ENCODE results near the gene CDCP2.

CDCP2 gene

DNA sequence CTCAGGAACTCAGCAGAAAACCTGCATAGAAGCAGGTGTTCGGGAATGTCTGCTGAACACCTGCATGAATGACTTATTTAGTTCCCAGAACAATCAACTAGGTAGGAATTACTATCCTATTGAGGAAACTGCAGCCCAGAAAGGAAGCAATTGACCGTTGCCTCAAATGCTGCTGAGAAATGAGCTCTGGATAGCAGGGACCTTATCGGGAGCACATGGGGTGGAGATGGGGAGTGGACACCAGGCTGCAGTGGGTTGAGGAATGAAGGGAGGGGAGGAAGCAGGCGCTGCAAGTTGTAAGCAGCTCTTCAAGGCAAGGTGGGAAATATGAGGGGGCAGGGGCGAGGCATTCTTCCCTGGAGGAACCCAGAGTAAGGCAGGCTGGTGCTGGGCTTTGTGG lies 10.8 kb upstream of the CDCP2 start:
- Histone ChIP-seq H3K4me3 (no peak overlapping the region), H3K27ac (no peak overlapping the region), H3K36me3 (ENCODE audit: insufficient read depth, low read length) (no peaks in the 10 kb centered on the region), H3K9me3 (ENCODE audit: low read depth, low read length) (no peaks in the 10 kb centered on the region), H3K9ac (ENCODE audit: insufficient read length) (no peak overlapping the region)
- DNase-seq (ENCODE audit: low read depth, low spot score), result no peak
- TF ChIP-seq POLR2AphosphoS5 (IDR thresholded peaks at IDR 0.05; ENCODE audit: borderline replicate concordance, low read depth, low read length) (no peak), FOXP2 (optimal IDR thresholded peaks at IDR 0.05; ENCODE audit: control extremely low read depth, extremely low read length, insufficient read depth) (no peak), EZH2 (IDR thresholded peaks at IDR 0.05) (no peak)

DNA sequence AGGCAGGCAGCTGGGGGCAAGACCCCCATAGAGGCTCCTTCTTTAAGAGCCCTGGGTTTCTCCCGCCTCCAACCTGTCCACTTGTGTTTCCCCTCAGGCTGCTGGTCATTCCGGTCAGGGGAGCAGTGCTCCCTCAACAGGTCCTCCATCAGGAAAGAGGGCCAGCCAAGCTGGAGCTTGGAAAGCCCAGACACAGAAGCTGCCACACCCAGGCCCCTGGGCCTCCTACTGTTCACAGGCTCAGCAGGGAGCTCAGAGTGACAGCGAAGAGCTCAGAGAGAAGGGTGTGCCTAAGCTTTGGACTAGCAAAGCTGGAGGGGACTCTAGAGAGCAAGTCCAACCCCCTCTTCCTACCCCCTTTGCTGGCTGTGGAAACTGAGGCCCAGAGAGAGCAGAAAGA lies 10.3 kb upstream of the CDCP2 start:
- TF ChIP-seq POLR2AphosphoS5 (IDR thresholded peaks at IDR 0.05; ENCODE audit: borderline replicate concordance, low read depth, low read length), result no peak
- no peak for TF ChIP-seq FOXP2 (optimal IDR thresholded peaks at IDR 0.05; ENCODE audit: control extremely low read depth, extremely low read length, insufficient read depth)
- no peak for TF ChIP-seq EZH2 (IDR thresholded peaks at IDR 0.05)
- Histone ChIP-seq H3K4me3 (no peak overlapping the region), H3K36me3 (ENCODE audit: insufficient read depth, low read length) (no peaks in the 10 kb centered on the region), H3K27ac (no peak overlapping the region), H3K9ac (ENCODE audit: insufficient read length) (no peak overlapping the region), H3K9me3 (ENCODE audit: low read depth, low read length) (no peaks in the 10 kb centered on the region)
- DNase-seq (ENCODE audit: low read depth, low spot score), result no peak

DNA sequence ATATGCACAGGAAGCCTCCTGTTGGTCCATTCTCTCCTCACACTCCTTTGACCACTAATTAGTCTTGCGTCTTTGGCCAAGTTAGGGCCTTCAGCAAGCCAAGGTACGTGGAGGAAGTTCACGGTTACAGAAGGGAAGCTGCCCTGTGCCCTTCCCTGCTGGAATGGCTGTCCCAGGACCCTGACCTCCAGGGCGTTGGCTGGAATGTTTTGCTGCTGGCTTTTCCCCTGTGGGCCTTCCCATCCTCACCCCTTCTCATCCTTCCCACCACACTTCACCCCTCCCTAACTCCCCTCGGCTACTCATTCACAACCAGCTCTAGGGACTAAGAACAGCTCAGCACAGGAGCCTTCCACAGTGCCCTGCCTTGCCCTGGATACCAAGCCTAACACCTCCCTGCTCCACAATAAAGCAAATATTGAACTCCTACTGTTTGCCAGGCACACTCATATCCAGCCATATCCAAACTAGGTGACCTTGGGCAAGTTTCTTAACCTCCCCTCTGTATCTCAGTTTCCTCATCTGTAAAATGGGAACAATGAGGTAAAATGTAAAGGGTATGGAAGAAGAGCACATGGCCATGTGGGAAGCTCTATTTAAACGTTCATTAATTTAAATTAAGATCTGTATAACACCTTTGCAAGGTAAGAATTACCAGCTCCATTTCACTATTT lies 8.8 kb upstream of the CDCP2 start:
- no peak overlapping the region for H3K4me3 ChIP-seq
- H3K36me3 ChIP-seq (ENCODE audit: insufficient read depth, low read length), result no peaks in the 10 kb centered on the region
- no peak for TF ChIP-seq EZH2 (IDR thresholded peaks at IDR 0.05)
- TF ChIP-seq FOXP2 (optimal IDR thresholded peaks at IDR 0.05; ENCODE audit: control extremely low read depth, extremely low read length, insufficient read depth), result no peak
- no peak for TF ChIP-seq POLR2AphosphoS5 (IDR thresholded peaks at IDR 0.05; ENCODE audit: borderline replicate concordance, low read depth, low read length)
- DNase-seq (ENCODE audit: low read depth, low spot score), result no peak
- H3K27ac ChIP-seq, result no peak overlapping the region
- H3K9me3 ChIP-seq (ENCODE audit: low read depth, low read length), result no peaks in the 10 kb centered on the region
- H3K9ac ChIP-seq (ENCODE audit: insufficient read length), result no peak overlapping the region

DNA sequence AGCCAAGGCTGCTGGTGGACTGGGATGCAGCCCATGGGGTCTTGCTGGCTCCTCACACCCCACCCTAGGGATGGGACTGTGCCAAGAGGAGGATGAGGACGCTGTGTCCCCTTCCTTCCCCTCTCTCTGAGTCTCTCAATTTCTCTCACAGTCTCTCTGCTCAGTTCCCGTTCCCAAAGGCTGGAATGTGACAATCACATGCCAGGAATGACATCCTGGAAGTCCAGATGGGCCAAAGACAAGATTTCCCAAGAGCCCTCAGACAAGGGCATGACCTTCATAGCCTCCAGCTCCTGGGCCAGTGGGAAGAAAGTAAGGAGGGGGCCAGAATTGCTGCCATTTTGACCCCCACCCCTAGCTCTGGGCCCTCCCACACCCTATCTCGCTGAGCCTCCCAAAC lies 7.6 kb upstream of the CDCP2 start:
- Histone ChIP-seq H3K36me3 (ENCODE audit: insufficient read depth, low read length) (no peaks in the 10 kb centered on the region), H3K27ac (no peak overlapping the region), H3K9ac (ENCODE audit: insufficient read length) (no peak overlapping the region), H3K4me3 (no peak overlapping the region), H3K9me3 (ENCODE audit: low read depth, low read length) (no peaks in the 10 kb centered on the region)
- DNase-seq (ENCODE audit: low read depth, low spot score), result no peak
- TF ChIP-seq EZH2 (IDR thresholded peaks at IDR 0.05) (no peak), POLR2AphosphoS5 (IDR thresholded peaks at IDR 0.05; ENCODE audit: borderline replicate concordance, low read depth, low read length) (no peak), FOXP2 (optimal IDR thresholded peaks at IDR 0.05; ENCODE audit: control extremely low read depth, extremely low read length, insufficient read depth) (no peak)

DNA sequence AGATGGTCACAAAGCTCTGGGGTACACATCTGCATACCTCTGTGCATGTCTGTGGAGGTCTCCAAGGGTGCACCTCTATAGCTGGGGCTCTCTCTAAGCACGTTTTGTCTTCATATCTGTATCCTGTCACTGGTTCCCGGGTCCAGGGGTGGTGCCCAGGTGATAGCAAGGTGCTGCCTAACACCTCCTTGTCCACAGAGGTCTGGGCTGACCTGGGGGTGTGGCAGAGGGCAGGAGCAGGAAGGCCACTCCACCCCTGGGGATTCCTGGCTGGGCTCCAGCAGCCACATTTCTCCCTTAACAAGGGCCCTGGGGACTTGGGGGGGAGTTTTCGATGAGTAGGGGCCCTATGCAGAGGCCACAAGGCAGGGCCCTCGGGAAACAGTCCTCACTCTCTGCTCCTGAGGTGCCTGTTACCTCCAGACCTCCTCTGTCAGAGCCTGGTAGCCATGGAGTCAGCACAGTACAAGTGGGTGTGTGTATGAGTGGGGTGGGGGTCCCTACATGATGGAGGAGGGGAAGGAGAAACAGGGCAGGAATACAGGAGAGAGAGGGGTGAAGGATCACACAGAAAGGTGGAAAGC lies 7.0 kb upstream of the CDCP2 start:
- Histone ChIP-seq H3K9ac (ENCODE audit: insufficient read length) (no peak overlapping the region), H3K36me3 (ENCODE audit: insufficient read depth, low read length) (no peaks in the 10 kb centered on the region), H3K9me3 (ENCODE audit: low read depth, low read length) (no peaks in the 10 kb centered on the region), H3K27ac (no peak overlapping the region), H3K4me3 (no peak overlapping the region)
- no peak for TF ChIP-seq EZH2 (IDR thresholded peaks at IDR 0.05)
- TF ChIP-seq FOXP2 (optimal IDR thresholded peaks at IDR 0.05; ENCODE audit: control extremely low read depth, extremely low read length, insufficient read depth), result no peak
- TF ChIP-seq POLR2AphosphoS5 (IDR thresholded peaks at IDR 0.05; ENCODE audit: borderline replicate concordance, low read depth, low read length), result no peak
- DNase-seq (ENCODE audit: low read depth, low spot score), result no peak

DNA sequence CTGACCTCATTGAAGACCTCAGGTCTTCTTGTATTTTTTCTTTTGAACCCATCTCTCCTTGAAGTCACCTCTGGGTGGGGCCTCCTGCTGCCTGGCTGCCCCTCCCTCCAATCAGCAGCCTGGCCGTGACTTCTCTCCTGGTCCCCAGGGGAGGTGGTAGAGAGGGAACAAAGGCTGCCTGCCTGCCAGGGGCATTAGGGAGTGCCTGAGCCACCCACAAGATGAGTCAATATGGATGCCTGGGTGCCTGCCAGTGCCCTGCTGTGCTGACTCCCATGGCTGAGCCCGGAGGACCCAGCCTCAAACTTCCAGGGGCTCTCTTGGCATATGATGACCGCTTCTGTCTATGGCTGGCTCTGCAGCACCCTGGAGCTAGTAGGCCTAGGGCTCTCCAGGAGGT lies 5.3 kb upstream of the CDCP2 start:
- no peaks in the 10 kb centered on the region for H3K9me3 ChIP-seq (ENCODE audit: low read depth, low read length)
- no peak overlapping the region for H3K27ac ChIP-seq
- no peaks in the 10 kb centered on the region for H3K36me3 ChIP-seq (ENCODE audit: insufficient read depth, low read length)
- no peak for DNase-seq (ENCODE audit: low read depth, low spot score)
- no peak overlapping the region for H3K9ac ChIP-seq (ENCODE audit: insufficient read length)
- TF ChIP-seq FOXP2 (optimal IDR thresholded peaks at IDR 0.05; ENCODE audit: control extremely low read depth, extremely low read length, insufficient read depth) (no peak), EZH2 (IDR thresholded peaks at IDR 0.05) (no peak), POLR2AphosphoS5 (IDR thresholded peaks at IDR 0.05; ENCODE audit: borderline replicate concordance, low read depth, low read length) (no peak)
- no peak overlapping the region for H3K4me3 ChIP-seq

DNA sequence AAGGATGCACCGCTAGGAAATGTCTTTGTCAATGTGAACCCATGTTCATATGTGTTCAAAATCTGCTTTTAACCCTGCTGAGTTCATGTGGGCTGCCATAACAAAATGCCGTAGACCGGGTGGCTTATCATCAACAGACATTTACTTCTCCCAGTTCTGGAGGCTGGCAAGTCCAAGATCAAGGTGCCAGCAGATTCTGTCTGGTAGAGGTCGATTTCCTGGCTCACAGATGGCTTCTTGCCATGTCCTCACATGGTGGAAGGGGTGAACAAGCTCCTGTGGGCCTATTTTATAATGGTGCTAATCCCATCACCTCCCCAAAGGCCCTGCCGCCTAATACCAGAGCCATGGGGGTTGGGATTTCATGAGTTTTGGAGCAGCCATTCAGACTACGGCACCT lies 4.6 kb upstream of the CDCP2 start:
- no peak overlapping the region for H3K27ac ChIP-seq
- H3K36me3 ChIP-seq (ENCODE audit: insufficient read depth, low read length), result no peaks in the 10 kb centered on the region
- no peak overlapping the region for H3K9ac ChIP-seq (ENCODE audit: insufficient read length)
- DNase-seq (ENCODE audit: low read depth, low spot score), result no peak
- H3K4me3 ChIP-seq, result no peak overlapping the region
- no peak for TF ChIP-seq EZH2 (IDR thresholded peaks at IDR 0.05)
- no peak for TF ChIP-seq POLR2AphosphoS5 (IDR thresholded peaks at IDR 0.05; ENCODE audit: borderline replicate concordance, low read depth, low read length)
- TF ChIP-seq FOXP2 (optimal IDR thresholded peaks at IDR 0.05; ENCODE audit: control extremely low read depth, extremely low read length, insufficient read depth), result no peak
- H3K9me3 ChIP-seq (ENCODE audit: low read depth, low read length), result no peaks in the 10 kb centered on the region

DNA sequence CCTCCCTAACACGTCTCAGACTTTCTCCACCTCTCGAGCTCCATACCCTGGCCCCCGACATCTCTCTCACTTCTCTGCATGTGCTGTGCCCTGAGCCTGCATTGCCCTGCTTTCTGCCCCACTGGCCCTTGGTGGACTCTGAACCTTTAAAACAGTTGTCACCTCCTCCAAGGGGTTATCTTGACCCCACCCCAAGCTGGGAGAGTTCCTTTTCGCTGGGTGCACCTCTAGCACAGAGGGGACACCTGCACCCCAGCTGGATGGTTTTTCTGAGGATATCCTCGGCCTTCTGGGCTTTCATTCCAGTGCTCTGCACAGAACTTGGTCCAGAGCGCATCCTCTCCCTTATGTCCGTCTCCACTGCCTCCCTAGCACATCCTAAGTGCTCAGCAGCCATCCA lies 4.2 kb upstream of the CDCP2 start:
- Histone ChIP-seq H3K4me3 (no peak overlapping the region), H3K36me3 (ENCODE audit: insufficient read depth, low read length) (no peaks in the 10 kb centered on the region), H3K27ac (no peak overlapping the region), H3K9ac (ENCODE audit: insufficient read length) (no peak overlapping the region), H3K9me3 (ENCODE audit: low read depth, low read length) (no peaks in the 10 kb centered on the region)
- DNase-seq (ENCODE audit: low read depth, low spot score), result no peak
- TF ChIP-seq EZH2 (IDR thresholded peaks at IDR 0.05) (no peak), POLR2AphosphoS5 (IDR thresholded peaks at IDR 0.05; ENCODE audit: borderline replicate concordance, low read depth, low read length) (no peak), FOXP2 (optimal IDR thresholded peaks at IDR 0.05; ENCODE audit: control extremely low read depth, extremely low read length, insufficient read depth) (no peak)

DNA sequence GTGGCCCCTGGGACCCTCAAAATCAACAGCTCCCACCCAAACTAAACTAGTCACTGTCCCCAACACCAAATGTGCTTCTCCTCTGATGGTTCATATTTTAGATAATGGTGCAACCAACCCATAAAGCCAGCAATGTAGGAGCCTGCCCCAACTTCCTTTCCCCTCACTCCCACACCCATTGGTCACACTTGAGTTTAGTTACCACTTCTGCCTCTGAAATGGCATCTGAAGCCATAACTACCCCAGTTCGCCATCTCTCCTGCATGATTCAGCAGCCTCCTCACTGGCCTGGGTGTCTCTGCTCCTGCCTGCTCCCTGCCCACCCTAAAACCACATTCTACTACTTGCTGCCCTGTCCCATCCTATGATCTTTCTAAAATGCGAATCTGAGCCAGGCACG lies 3.4 kb upstream of the CDCP2 start:
- no peak overlapping the region for H3K27ac ChIP-seq
- H3K9ac ChIP-seq (ENCODE audit: insufficient read length), result no peak overlapping the region
- no peaks in the 10 kb centered on the region for H3K9me3 ChIP-seq (ENCODE audit: low read depth, low read length)
- no peak for TF ChIP-seq FOXP2 (optimal IDR thresholded peaks at IDR 0.05; ENCODE audit: control extremely low read depth, extremely low read length, insufficient read depth)
- TF ChIP-seq POLR2AphosphoS5 (IDR thresholded peaks at IDR 0.05; ENCODE audit: borderline replicate concordance, low read depth, low read length), result no peak
- no peak for TF ChIP-seq EZH2 (IDR thresholded peaks at IDR 0.05)
- no peaks in the 10 kb centered on the region for H3K36me3 ChIP-seq (ENCODE audit: insufficient read depth, low read length)
- H3K4me3 ChIP-seq, result no peak overlapping the region
- no peak for DNase-seq (ENCODE audit: low read depth, low spot score)
